HUES48 (cell line): ENCODE results near the gene CTNND2.

Experiments
- H3K27ac ChIP-seq: one replicate; pipeline ENCODE4 v1.7.0; 2013; ENCODE audit warnings: low read depth, low read length, inconsistent platforms
- H3K27me3 ChIP-seq: 2 replicates; pipeline ENCODE4 v1.6.1; 2013; ENCODE audit warnings: mild to moderate bottlenecking, low read length; ENCODE audit not compliant: control insufficient read depth, insufficient read depth
- H3K36me3 ChIP-seq: 2 replicates; pipeline ENCODE4 v1.6.1; 2013; ENCODE audit warnings: low read length; ENCODE audit not compliant: control insufficient read depth, insufficient read depth
- H3K4me1 ChIP-seq: 2 replicates; pipeline ENCODE4 v1.6.1; 2013; ENCODE audit warnings: mild to moderate bottlenecking, low read length; ENCODE audit not compliant: control insufficient read depth, insufficient read depth
- H3K4me3 ChIP-seq: 2 replicates; pipeline ENCODE4 v1.5.1; 2013; ENCODE audit warnings: mild to moderate bottlenecking, low read depth, low read length
- H3K9ac ChIP-seq: 2 replicates; pipeline ENCODE4 v1.6.1; 2013; ENCODE audit warnings: mild to moderate bottlenecking, low read depth, low read length, moderate library complexity
- H3K9me3 ChIP-seq: 2 replicates; pipeline ENCODE4 v1.6.1; 2013; ENCODE audit warnings: low read length; ENCODE audit not compliant: control insufficient read depth, insufficient read depth

The CTNND2 gene

DNA sequence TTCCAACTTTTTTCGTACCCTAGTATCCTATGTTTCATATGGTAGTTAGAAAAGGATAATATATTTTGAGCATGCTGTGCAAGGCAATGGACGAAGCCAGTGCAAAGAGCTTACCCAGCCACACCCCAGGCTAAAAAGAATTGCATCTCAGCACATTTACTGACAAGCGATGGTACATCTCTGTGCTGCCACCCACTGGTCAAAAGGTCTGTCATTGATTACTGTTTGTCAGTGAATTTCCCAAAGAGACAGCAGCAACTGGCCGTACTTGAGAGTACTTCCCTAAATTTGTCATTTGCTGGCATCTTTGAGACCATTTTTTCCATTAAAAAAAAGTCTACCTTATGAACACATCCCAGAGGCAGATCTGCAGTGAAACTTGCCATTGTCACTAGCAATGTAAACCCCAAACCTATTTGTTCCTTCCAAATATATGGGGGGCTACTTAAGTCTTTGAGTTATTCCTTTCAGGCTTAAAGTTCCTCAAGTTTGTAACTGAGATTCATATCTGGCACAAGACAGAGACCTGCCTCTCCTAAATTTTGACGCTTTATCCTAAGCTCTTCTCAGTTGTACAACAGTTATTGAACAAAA, 184.3 kb downstream of the CTNND2 start:
- H3K4me3 ChIP-seq, result no peak overlapping the region
- H3K27me3 ChIP-seq, result no peaks in the 10 kb centered on the region
- H3K36me3 ChIP-seq, result no peaks in the 10 kb centered on the region
- H3K4me1 ChIP-seq, result peaks cover 6% of the 10 kb centered on the region
- H3K9me3 ChIP-seq, result no peaks in the 10 kb centered on the region
- H3K27ac ChIP-seq, result no peak overlapping the region
- no peak overlapping the region for H3K9ac ChIP-seq

- H3K4me1 ChIP-seq, result peaks cover 6% of the 10 kb centered on the region
- no peaks in the 10 kb centered on the region for H3K36me3 ChIP-seq
- H3K27me3 ChIP-seq, result no peaks in the 10 kb centered on the region
- H3K4me3 ChIP-seq, result no peak overlapping the region
- no peak overlapping the region for H3K9ac ChIP-seq
- H3K9me3 ChIP-seq, result no peaks in the 10 kb centered on the region
- no peak overlapping the region for H3K27ac ChIP-seq
These were observed 188.6 kb downstream of the CTNND2 start for GRCh38 chr5:11715461-11716196.

DNA sequence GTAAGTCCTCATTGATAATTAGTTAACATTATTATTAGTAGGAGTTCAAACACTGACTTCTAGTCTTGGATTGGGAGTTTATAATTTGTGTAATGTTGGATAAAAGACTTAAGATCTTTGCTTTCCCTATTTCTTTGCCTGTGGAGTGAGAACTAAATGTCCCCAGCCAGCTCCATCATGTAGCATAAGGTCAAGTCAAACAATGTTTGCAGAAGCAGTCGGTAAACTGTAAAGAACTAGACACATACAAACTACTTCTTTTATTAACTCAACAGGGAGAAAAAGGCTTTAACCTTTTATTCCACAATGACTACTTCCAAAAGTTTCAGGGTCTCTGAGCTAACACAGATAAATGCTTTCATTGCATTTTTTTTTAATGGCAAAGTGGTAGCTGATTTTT, 192.3 kb downstream of the CTNND2 start:
- no peak overlapping the region for H3K4me3 ChIP-seq
- no peak overlapping the region for H3K27ac ChIP-seq
- H3K9me3 ChIP-seq, result no peaks in the 10 kb centered on the region
- H3K27me3 ChIP-seq, result no peaks in the 10 kb centered on the region
- H3K36me3 ChIP-seq, result no peaks in the 10 kb centered on the region
- peaks cover 6% of the 10 kb centered on the region for H3K4me1 ChIP-seq
- H3K9ac ChIP-seq, result no peak overlapping the region

DNA sequence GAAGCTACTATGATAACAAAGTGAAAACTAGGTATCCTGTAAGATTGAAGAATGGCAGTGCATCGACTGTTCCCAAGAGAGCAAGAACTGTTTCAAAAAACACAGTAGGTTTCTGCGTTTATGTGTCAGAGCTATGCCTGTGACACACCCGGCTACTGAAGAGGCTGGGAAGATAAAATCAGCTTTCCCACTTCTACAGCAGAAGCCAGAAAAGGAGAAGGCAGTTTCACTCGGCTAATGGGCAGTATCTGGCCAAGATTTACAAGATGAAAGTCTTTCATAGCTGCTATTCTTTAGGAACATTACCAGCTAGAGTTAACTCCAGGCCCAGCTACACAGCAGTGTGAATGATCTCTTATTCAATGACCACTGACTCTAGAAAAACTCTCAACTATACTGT, 195.2 kb downstream of the CTNND2 start:
- no peaks in the 10 kb centered on the region for H3K36me3 ChIP-seq
- no peaks in the 10 kb centered on the region for H3K27me3 ChIP-seq
- H3K4me3 ChIP-seq, result no peak overlapping the region
- H3K9ac ChIP-seq, result no peak overlapping the region
- H3K9me3 ChIP-seq, result no peaks in the 10 kb centered on the region
- no peak overlapping the region for H3K27ac ChIP-seq
- H3K4me1 ChIP-seq, result no peaks in the 10 kb centered on the region

- no peaks in the 10 kb centered on the region for H3K36me3 ChIP-seq
- no peak overlapping the region for H3K4me3 ChIP-seq
- H3K4me1 ChIP-seq, result 0 out of 2 replicates have a peak, but pooled peaks cover 4% of the 10 kb centered on the region
- H3K9ac ChIP-seq, result no peak overlapping the region
- no peaks in the 10 kb centered on the region for H3K27me3 ChIP-seq
- H3K9me3 ChIP-seq, result no peaks in the 10 kb centered on the region
- H3K27ac ChIP-seq, result no peak overlapping the region
These were observed 199.3 kb downstream of the CTNND2 start for GRCh38 chr5:11704916-11705315.

- no peaks in the 10 kb centered on the region for H3K9me3 ChIP-seq
- H3K27me3 ChIP-seq, result no peaks in the 10 kb centered on the region
- H3K27ac ChIP-seq, result no peak overlapping the region
- no peak overlapping the region for H3K9ac ChIP-seq
- no peaks in the 10 kb centered on the region for H3K36me3 ChIP-seq
- 0 out of 2 replicates have a peak, but pooled peaks cover 7% of the 10 kb centered on the region for H3K4me1 ChIP-seq
- no peak overlapping the region for H3K4me3 ChIP-seq
These were observed 203.9 kb downstream of the CTNND2 start for GRCh38 chr5:11700391-11700790.

- H3K27me3 ChIP-seq, result no peaks in the 10 kb centered on the region
- no peak overlapping the region for H3K9ac ChIP-seq
- no peaks in the 10 kb centered on the region for H3K36me3 ChIP-seq
These were observed 211.6 kb downstream of the CTNND2 start for GRCh38 chr5:11692636-11693035.

DNA sequence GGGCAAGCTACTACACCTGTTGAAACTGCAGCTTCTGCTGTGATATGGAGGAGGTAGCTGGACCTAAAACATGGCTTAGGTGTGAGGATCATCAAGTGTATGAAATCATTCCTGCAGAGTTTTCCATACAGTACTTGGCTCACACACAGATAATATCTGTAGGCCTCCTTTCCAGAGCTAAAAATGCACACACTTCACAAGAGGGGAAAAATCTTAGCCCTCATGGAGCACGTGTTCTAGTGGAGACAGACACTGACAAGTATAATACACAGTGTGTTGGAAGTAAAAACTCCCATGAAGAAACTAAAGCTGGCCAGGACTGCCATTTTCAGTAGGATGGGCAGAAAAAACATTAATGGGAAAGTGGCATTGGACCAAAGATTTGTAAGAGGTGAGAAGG, 216.7 kb downstream of the CTNND2 start:
- Histone ChIP-seq H3K27ac (no peak overlapping the region), H3K4me1 (no peaks in the 10 kb centered on the region), H3K9me3 (no peaks in the 10 kb centered on the region), H3K4me3 (no peak overlapping the region), H3K27me3 (no peaks in the 10 kb centered on the region), H3K9ac (no peak overlapping the region), H3K36me3 (no peaks in the 10 kb centered on the region)

More at GRCh38 chr5:11692636-11693035, 211.6 kb downstream of the CTNND2 start:
- Histone ChIP-seq H3K4me1 (no peaks in the 10 kb centered on the region), H3K4me3 (no peak overlapping the region), H3K27ac (no peak overlapping the region), H3K9me3 (no peaks in the 10 kb centered on the region)

DNA sequence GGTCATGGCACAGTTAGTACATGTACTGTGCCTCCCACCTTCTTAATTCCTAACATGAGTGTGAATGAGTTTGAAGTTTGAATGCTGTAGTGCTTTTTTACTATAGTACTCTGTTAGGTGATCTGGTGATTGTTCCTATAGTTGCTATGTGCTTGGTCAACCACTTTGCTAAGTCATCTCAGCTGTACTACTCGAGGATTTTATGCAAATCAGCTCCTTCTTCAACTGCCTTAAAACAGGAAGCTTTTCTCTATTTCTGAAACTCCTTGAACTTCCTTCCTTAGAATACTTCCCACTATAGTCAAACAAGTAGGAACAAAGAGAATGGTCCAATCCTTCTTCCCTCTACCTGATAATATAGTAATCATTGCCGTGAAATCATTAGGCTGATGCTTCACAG, 219.6 kb downstream of the CTNND2 start:
- Histone ChIP-seq H3K9me3 (no peaks in the 10 kb centered on the region), H3K36me3 (no peaks in the 10 kb centered on the region)

GRCh38 chr5:11683666-11684065, 220.6 kb downstream of the CTNND2 start:
- H3K36me3 ChIP-seq, result no peaks in the 10 kb centered on the region
- no peak overlapping the region for H3K9ac ChIP-seq
- H3K4me3 ChIP-seq, result no peak overlapping the region
- no peaks in the 10 kb centered on the region for H3K9me3 ChIP-seq
- H3K27me3 ChIP-seq, result no peaks in the 10 kb centered on the region
- H3K27ac ChIP-seq, result no peak overlapping the region
- peaks cover 8% of the 10 kb centered on the region for H3K4me1 ChIP-seq

More for the DNA sequence above, 219.6 kb downstream of the CTNND2 start:
- Histone ChIP-seq H3K4me1 (peaks cover 7% of the 10 kb centered on the region), H3K27ac (no peak overlapping the region), H3K27me3 (no peaks in the 10 kb centered on the region), H3K9ac (no peak overlapping the region), H3K4me3 (no peak overlapping the region)

DNA sequence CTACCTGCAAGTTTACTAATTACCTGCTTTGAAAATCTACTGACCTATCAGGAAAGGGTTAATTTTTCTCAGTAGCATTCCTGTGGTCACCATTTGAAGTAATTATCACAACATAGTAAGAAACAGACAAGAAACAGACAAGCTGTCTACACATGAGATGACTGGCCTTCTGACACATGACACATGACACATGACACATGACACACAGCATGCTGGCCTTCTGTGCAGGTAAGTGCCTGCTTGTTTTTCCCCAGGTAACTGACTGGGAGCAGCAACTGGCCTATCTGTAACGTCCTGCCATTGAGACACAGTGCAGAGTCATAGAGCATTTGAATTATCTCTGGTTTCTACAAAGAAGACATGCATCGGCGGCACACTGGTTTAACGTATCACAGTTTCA, 222.4 kb downstream of the CTNND2 start:
- Histone ChIP-seq H3K9me3 (no peaks in the 10 kb centered on the region), H3K4me3 (no peak overlapping the region), H3K27ac (no peak overlapping the region), H3K27me3 (no peaks in the 10 kb centered on the region), H3K36me3 (no peaks in the 10 kb centered on the region), H3K9ac (no peak overlapping the region), H3K4me1 (peaks cover 8% of the 10 kb centered on the region)
